H9 (cell line): Measurements from ENCODE around the gene FOXD1. TPM values are rescaled to one million over a fixed set of nuclear protein-coding genes. Genes with fewer than 3 reads are reported as not detected.

Source experiments
- DNase-seq: peaks from one replicate; pipeline ENCODE4 v3.0.0-alpha.2; 2017
- H2AFZ ChIP-seq: one replicate; pipeline ENCODE4 v1.6.1; 2013; ENCODE audit warnings: mild to moderate bottlenecking, low read length, control low read depth, moderate library complexity
- H2AK5ac ChIP-seq: 2 replicates; pipeline ENCODE4 v1.6.1; 2013; ENCODE audit warnings: low read length, control low read depth, mixed read lengths; ENCODE audit not compliant: insufficient read length
- H2BK120ac ChIP-seq: one replicate; pipeline ENCODE4 v1.6.1; 2013; ENCODE audit warnings: low read depth, mild to moderate bottlenecking, low read length, control low read depth, inconsistent platforms; ENCODE audit not compliant: poor library complexity, severe bottlenecking
- H2BK12ac ChIP-seq: 2 replicates; pipeline ENCODE4 v1.6.1; 2013; ENCODE audit warnings: low read length, control low read depth, mixed read lengths, low read depth; ENCODE audit not compliant: insufficient read length
- H2BK15ac ChIP-seq: 2 replicates; pipeline ENCODE4 v1.6.1; 2013; ENCODE audit warnings: low read depth, low read length, control low read depth
- H2BK20ac ChIP-seq: one replicate; pipeline ENCODE4 v1.6.1; 2013; ENCODE audit warnings: low read depth, mild to moderate bottlenecking, low read length, control low read depth, inconsistent platforms; ENCODE audit not compliant: poor library complexity, severe bottlenecking
- H2BK5ac ChIP-seq: 2 replicates; pipeline ENCODE4 v1.6.1; 2013; ENCODE audit warnings: low read length, control low read depth, mixed read lengths; ENCODE audit not compliant: insufficient read length
- H3K14ac ChIP-seq: 2 replicates; pipeline ENCODE4 v1.6.1; 2013; ENCODE audit warnings: low read length, control low read depth; ENCODE audit not compliant: insufficient read depth
- H3K18ac ChIP-seq: 2 replicates; pipeline ENCODE4 v1.6.1; 2013; ENCODE audit warnings: low read depth, mild to moderate bottlenecking, mixed read lengths, low read length, control low read depth; ENCODE audit not compliant: insufficient read length
- H3K23ac ChIP-seq: 2 replicates; pipeline ENCODE4 v1.6.1; 2013; ENCODE audit warnings: low read length, control low read depth, mixed read lengths, low read depth; ENCODE audit not compliant: insufficient read length
- H3K23me2 ChIP-seq: 2 replicates; pipeline ENCODE4 v1.6.1; 2013; ENCODE audit warnings: low read depth, mild to moderate bottlenecking, mixed read lengths, low read length, control low read depth; ENCODE audit not compliant: insufficient read length, poor library complexity, severe bottlenecking
- H3K27ac ChIP-seq: 2 replicates; pipeline ENCODE4 v1.5.1; 2013; ENCODE audit warnings: low read length, control low read depth, mixed read lengths, low read depth; ENCODE audit not compliant: insufficient read length
- H3K27me3 ChIP-seq: 2 replicates; pipeline ENCODE4 v1.6.1; 2013; ENCODE audit warnings: low read length, control low read depth, inconsistent platforms; ENCODE audit not compliant: insufficient read depth
- H3K4ac ChIP-seq: 2 replicates; pipeline ENCODE4 v1.6.1; 2013; ENCODE audit warnings: low read depth, mild to moderate bottlenecking, control low read depth, inconsistent platforms, low read length, moderate library complexity
- H3K4me1 ChIP-seq: 2 replicates; pipeline ENCODE4 v1.6.1; 2013; ENCODE audit warnings: low read length, control low read depth, inconsistent platforms; ENCODE audit not compliant: insufficient read depth
- H3K4me2 ChIP-seq: 2 replicates; pipeline ENCODE4 v1.6.1; 2013; ENCODE audit warnings: low read length, control low read depth, mixed read lengths; ENCODE audit not compliant: insufficient read length, insufficient read depth
- H3K56ac ChIP-seq: 2 replicates; pipeline ENCODE4 v1.6.1; 2013; ENCODE audit warnings: low read depth, mild to moderate bottlenecking, mixed read lengths, low read length, control low read depth; ENCODE audit not compliant: insufficient read length
- H3K79me1 ChIP-seq: 2 replicates; pipeline ENCODE4 v1.6.1; 2013; ENCODE audit warnings: low read depth, mild to moderate bottlenecking, moderate library complexity, low read length, control low read depth, inconsistent platforms; ENCODE audit not compliant: insufficient read depth, poor library complexity, severe bottlenecking
- H3K79me2 ChIP-seq: 2 replicates; pipeline ENCODE4 v1.6.1; 2013; ENCODE audit warnings: low read length, control low read depth, inconsistent platforms; ENCODE audit not compliant: insufficient read depth
- H3K9ac ChIP-seq: 2 replicates; pipeline ENCODE4 v1.6.1; 2013; ENCODE audit warnings: low read length, control low read depth, mixed read lengths; ENCODE audit not compliant: insufficient read length; ENCODE audit errors: extremely low read depth
- H3K9me3 ChIP-seq: one replicate; pipeline ENCODE4 v1.6.1; 2013; ENCODE audit warnings: low read depth, low read length, inconsistent platforms; ENCODE audit not compliant: control insufficient read depth
- H3T11ph ChIP-seq: one replicate; pipeline ENCODE4 v1.6.1; 2013; ENCODE audit warnings: mild to moderate bottlenecking, low read length, control low read depth, inconsistent platforms
- H4K20me1 ChIP-seq: one replicate; pipeline ENCODE4 v1.6.1; 2013; ENCODE audit not compliant: control insufficient read depth, insufficient read length, insufficient read depth
- H4K5ac ChIP-seq: 2 replicates; pipeline ENCODE4 v1.6.1; 2013; ENCODE audit warnings: low read depth, mild to moderate bottlenecking, mixed read lengths, low read length, control low read depth; ENCODE audit not compliant: insufficient read length
- H4K8ac ChIP-seq: replicated peaks from 2 replicates; pipeline ENCODE4 v1.6.1; 2013; ENCODE audit warnings: low read length, control low read depth, mixed read lengths, low read depth; ENCODE audit not compliant: insufficient read length
- H4K91ac ChIP-seq: 2 replicates; pipeline ENCODE4 v1.6.1; 2013; ENCODE audit warnings: low read depth, mild to moderate bottlenecking, moderate library complexity, mixed read lengths, low read length, control low read depth; ENCODE audit not compliant: insufficient read length
- H3K27ac Mint-ChIP-seq, 3 experiments: 2 replicates in 2 of 3; 3 replicates in 1 of 3; pipeline ENCODE4 v1.8.0; 2020 to 2021; ENCODE audit warnings: mixed read lengths in 3 of 3, mild to moderate bottlenecking in 1 of 3, moderate library complexity in 1 of 3
- H3K27me3 Mint-ChIP-seq: 2 replicates; pipeline ENCODE4 v1.8.0; 2021; ENCODE audit warnings: low read depth, mild to moderate bottlenecking, moderate library complexity, mixed read lengths
- H3K36me3 Mint-ChIP-seq, 3 experiments: 2 replicates in 2 of 3; 3 replicates in 1 of 3; pipeline ENCODE4 v1.8.0; 2020 to 2021; ENCODE audit warnings: low read depth in 3 of 3, mixed read lengths in 3 of 3; ENCODE audit not compliant: insufficient read depth in 1 of 3
- H3K4me1 Mint-ChIP-seq, 2 experiments: 2 replicates each; pipeline ENCODE4 v1.8.0; 2020; ENCODE audit warnings: mixed read lengths in 2 of 2
- H3K4me3 Mint-ChIP-seq, 2 experiments: 2 replicates in 1 of 2; 3 replicates in 1 of 2; pipeline ENCODE4 v1.8.0; 2020 to 2021; ENCODE audit warnings: mild to moderate bottlenecking in 2 of 2, mixed read lengths in 2 of 2, moderate library complexity in 1 of 2
- H3K9me3 Mint-ChIP-seq, 2 experiments: 2 replicates in 1 of 2; 3 replicates in 1 of 2; pipeline ENCODE4 v1.8.0; 2020; ENCODE audit warnings: mild to moderate bottlenecking in 2 of 2, mixed read lengths in 2 of 2, moderate library complexity in 1 of 2
- WGBS: extraction: QIAGEN DNeasy Blood & Tissue Kit; methylation state at CpG from one replicate; pipeline ENCODE4 v1.1.7; 2013; ENCODE audit warnings: missing lambda C conversion rate, low lambda C conversion rate, mixed read lengths; ENCODE audit not compliant: insufficient read length; ENCODE audit errors: extremely low coverage; 5-methylcytosine and 5-hydroxymethylcytosine counted together
- total RNA-seq: library from RNA; stranded (reverse); gene quantifications from 2 replicates; pipeline ENCODE4 v1.2.1, GENCODE V29; 2021
- TF ChIP-seq, protein P1 (sequence below): fragments of 200-600 bp; sonication (generic); conservative IDR thresholded peaks from 3 replicates; pipeline ENCODE4 v1.8.0; 2021; ENCODE audit warnings: antibody characterized with exemption, mild to moderate bottlenecking

Gene FOXD1
- total RNA-seq, 1 experiment from 2014 or later = 0.20 TPM

DNA sequence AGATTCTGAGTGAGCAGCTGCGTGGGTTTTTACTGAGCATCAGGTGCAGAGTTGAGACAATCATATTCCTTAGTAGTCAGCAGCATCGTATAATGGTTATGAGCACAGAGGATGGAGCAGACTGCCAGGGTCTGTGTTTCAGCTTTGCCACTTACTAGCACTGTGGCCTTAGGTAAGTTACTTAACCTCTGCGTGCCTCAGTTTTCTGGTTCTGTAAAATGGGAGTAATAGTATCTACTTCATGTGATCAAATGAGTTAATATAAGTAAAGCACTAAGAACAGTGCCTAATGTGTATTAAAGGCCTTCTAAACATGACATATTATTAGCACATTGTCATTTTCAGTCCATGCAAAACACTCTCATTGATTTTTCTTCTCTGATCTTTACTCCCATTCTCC, 44.8 kb upstream of the FOXD1 start:
- H3K4me1 ChIP-seq = peaks cover 4% of the 10 kb centered on the region; the same call in 1 of the 2 replicates
- DNase-seq = no peak
- peaks cover 8% of the 10 kb centered on the region for H3K23me2 ChIP-seq
- no peak overlapping the region for H3K9ac ChIP-seq
- H3K4me3 Mint-ChIP-seq = no peak overlapping the region
- no peak overlapping the region for H2BK5ac ChIP-seq
- no peaks in the 10 kb centered on the region for H3K27me3 Mint-ChIP-seq
- no peak overlapping the region for H3K4me2 ChIP-seq
- no peak overlapping the region for H3K27ac ChIP-seq
- no peak overlapping the region for H4K91ac ChIP-seq
- H3K18ac ChIP-seq = no peak overlapping the region
- H4K20me1 ChIP-seq = no peaks in the 10 kb centered on the region
- H3K36me3 Mint-ChIP-seq = no peaks in the 10 kb centered on the region
- peaks cover 39 to 64% of the 10 kb centered on the region in 2 experiments for H3K4me1 Mint-ChIP-seq
- H2BK20ac ChIP-seq = no peak overlapping the region
- no peaks in the 10 kb centered on the region for H3K79me1 ChIP-seq
- H2BK120ac ChIP-seq = no peak overlapping the region
- H3K23ac ChIP-seq = no peak overlapping the region
- no peak overlapping the region for H3K4ac ChIP-seq
- peaks cover under 1% of the 10 kb centered on the region; the same call in 1 of the 2 replicates for H3K79me2 ChIP-seq
- H2AFZ ChIP-seq = no peak overlapping the region
- H3T11ph ChIP-seq = no peak overlapping the region
- no peaks in the 10 kb centered on the region for H3K9me3 Mint-ChIP-seq
- H4K8ac ChIP-seq = no peak overlapping the region
- no peak overlapping the region for H2AK5ac ChIP-seq
- no CpG with 5 or more reads among the region's 3 CpGs for WGBS
- TF ChIP-seq, protein P1, sequence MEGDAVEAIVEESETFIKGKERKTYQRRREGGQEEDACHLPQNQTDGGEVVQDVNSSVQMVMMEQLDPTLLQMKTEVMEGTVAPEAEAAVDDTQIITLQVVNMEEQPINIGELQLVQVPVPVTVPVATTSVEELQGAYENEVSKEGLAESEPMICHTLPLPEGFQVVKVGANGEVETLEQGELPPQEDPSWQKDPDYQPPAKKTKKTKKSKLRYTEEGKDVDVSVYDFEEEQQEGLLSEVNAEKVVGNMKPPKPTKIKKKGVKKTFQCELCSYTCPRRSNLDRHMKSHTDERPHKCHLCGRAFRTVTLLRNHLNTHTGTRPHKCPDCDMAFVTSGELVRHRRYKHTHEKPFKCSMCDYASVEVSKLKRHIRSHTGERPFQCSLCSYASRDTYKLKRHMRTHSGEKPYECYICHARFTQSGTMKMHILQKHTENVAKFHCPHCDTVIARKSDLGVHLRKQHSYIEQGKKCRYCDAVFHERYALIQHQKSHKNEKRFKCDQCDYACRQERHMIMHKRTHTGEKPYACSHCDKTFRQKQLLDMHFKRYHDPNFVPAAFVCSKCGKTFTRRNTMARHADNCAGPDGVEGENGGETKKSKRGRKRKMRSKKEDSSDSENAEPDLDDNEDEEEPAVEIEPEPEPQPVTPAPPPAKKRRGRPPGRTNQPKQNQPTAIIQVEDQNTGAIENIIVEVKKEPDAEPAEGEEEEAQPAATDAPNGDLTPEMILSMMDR = no peak
- no peak overlapping the region for H2BK12ac ChIP-seq
- H3K27me3 ChIP-seq = no peaks in the 10 kb centered on the region
- no peak overlapping the region for H3K27ac Mint-ChIP-seq
- H3K56ac ChIP-seq = no peak overlapping the region
- no peak overlapping the region for H2BK15ac ChIP-seq
- no peak overlapping the region for H3K14ac ChIP-seq
- H4K5ac ChIP-seq = no peak overlapping the region
- no peaks in the 10 kb centered on the region for H3K9me3 ChIP-seq
